NCI-H1092 (cell line): ENCODE results near the gene RSL24D1.

Experiments used
- DNase-seq: peaks from one replicate; lab custom pipeline; 2025; lab: John Stamatoyannopoulos, UW

The RSL24D1 gene

DNA sequence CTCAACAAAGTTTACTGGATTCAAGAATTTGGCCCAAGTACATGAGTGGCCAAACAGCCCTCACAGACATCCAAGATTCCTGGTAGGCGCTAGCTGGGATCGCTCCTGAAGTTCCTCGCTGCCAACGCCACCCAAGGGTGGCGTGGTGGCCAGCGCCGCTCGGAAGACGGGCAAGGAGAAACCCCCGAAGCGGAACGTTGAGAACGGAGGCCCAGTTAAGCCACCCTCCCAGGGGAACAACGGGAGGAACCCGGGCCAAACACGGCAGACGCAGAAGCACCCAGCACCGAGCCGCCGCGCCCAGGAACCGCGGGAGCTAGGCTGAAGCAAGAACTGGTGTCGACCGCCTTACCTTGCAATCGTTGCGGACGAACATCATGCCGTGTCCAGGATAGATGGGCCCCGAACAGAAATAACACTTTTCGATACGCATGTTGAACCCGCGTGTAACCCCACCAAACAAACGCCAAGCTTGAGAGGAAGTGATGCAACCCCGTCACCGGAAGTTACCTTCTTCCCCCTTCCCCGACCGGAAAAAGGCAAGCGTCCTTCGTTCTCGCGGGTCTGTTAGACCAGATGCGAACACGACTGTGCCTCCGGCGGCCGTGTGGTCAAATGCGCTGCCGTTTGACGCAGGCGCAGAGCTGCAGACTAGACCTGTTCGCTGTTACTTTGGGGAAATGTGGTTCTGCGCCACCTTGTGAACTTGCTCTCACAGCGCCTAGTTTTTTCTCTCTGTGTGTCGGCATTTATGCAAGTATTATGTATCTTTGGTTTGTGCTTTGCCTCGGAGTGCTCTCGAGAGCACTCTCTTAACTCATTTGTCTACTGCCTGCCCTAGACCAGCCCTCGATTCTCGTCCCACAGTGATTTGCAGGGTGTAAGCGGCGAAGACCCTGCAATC is at the start of gene RSL24D1:
Gene RSL24D1 (minus strand): TSS at position 484 of the 904 bp plus-strand sequence. CDS start 51 bp downstream, at position 433.
- peak; percentile 93 for DNase-seq

DNA sequence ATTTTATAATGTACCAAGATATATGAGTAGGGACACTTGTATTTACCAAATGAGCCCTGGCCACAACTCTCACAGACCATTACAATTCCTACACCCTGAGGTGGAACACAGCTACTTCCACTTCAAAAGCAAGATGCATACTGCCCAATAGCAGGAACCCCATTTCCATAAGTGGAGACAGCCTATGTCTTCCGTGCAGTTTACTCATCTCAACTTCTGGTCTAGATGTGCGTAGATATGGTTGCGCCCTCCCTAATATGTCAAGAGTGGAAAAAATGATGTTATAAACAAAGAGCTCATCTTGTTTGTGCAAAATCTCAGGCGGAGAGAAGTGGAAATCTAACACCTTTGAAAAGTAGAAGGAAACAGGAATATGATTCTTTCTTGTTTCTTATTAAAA is 48.3 kb upstream of the RSL24D1 start:
- no peak for DNase-seq

DNA sequence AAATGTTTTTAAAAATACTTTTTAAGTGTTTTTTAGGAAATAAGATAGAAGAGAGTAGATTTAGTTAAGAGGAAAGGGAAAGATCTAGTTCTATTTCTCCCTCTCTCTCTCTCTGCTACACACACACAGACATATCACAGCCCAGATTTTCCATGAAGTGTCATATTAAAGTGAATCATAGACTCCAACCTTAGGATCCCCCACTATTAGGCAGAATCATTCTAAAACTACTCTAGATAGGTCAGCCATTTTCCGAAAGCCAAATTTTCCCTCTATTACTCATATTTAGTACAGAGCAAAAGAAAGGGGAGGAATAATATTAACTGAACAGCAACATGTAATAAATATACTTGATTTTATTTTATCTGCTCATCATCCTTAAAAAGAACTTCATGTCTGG is 45.1 kb upstream of the RSL24D1 start:
- no peak for DNase-seq

DNA sequence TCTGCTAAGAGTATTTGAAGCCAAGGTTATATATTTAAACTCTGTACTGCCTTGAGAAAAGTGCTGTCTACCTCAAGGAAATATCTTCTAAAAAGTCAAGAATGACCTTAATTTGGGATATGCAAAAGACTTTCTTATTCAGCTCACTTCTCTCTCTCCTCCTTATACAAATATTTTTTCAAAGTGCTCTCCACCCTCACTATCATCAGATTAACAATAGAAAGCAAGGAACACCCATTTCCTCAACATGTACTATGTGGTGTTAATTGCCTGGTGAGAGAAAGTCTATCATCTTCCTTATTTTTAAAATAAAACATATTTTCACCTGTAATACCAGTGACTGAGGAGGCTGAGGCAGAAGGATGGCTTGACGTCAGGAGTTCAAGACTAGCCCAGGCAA is 44.4 kb upstream of the RSL24D1 start:
- DNase-seq, result no peak

DNA sequence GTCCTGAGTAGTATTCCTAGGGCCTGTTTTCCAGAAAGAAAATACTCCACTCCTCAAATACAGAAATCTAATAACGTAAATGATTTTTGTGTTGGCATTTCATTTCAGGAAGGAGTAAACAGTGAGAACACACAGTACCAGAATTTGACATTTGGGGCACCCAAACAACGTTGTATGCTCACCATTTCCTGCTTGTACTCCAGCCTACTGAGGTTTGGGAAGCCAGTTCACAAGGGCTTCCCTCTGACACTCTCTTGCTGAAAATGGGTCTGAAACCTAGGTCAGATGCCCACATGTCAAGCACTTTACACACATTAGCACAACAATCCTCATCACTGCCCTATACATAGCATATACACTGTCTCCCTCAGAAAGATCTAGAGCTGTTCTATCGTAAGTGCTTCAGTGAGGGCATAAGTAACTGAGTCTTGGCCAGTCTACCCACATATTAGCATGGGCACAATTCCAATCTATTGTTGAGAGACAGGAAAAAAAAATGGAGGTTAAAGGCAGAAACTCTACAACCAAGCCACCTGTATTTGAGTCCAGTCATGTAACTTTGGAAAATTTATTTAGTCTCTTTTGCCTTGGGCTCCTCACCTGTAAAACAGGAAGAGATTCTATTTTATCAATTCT is 43.5 kb upstream of the RSL24D1 start:
- no peak for DNase-seq

DNA sequence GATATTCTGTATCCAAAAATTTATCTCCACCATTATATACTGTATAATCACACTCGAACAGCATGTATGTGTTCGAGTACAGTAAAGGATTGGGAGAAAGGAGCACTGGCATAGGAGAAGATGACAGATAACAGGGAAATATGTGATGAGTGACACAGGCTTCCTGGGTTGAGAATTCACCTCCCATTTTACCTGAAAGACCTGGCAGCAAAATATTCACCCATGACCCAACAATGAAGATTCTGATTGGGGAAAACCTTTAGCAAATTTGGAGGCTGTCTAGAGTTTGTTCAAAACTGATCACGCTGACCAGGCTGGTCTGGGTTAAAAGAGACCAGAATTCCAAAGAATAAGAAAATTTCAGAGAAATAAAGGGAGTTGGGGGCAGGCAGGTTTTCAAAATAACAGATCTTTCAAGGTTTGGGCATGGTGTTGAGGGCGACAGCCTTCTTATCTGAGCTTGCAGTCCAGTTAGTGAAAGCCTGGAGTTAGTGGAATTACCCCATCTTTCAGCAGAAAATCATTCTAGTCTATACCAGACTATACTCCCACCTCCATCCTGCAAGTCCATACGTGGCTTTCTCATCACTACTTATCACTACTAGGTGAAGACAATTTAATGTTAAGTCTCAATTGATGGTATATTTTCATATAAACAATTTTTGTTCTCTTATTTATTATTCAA is 42.8 kb upstream of the RSL24D1 start:
- no peak for DNase-seq

DNA sequence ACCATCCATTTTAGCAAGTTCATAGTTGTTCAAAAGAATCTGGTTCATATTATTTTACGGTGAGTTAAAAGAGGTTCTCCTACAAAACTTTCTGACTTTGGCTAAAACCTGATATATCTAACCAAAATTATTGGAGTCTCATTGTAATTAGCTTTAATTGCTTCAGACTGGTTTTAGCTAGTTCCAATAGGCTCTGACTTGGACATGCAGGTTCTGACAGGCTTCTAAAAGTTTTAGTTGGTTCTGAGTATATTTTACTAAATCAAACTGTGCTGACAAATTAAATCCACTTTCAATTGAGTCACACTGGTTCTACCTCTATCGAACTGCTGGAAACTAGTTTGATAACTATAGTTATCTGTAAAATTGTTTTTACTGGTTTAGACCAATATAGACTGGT is 42.1 kb upstream of the RSL24D1 start:
- DNase-seq, result no peak

DNA sequence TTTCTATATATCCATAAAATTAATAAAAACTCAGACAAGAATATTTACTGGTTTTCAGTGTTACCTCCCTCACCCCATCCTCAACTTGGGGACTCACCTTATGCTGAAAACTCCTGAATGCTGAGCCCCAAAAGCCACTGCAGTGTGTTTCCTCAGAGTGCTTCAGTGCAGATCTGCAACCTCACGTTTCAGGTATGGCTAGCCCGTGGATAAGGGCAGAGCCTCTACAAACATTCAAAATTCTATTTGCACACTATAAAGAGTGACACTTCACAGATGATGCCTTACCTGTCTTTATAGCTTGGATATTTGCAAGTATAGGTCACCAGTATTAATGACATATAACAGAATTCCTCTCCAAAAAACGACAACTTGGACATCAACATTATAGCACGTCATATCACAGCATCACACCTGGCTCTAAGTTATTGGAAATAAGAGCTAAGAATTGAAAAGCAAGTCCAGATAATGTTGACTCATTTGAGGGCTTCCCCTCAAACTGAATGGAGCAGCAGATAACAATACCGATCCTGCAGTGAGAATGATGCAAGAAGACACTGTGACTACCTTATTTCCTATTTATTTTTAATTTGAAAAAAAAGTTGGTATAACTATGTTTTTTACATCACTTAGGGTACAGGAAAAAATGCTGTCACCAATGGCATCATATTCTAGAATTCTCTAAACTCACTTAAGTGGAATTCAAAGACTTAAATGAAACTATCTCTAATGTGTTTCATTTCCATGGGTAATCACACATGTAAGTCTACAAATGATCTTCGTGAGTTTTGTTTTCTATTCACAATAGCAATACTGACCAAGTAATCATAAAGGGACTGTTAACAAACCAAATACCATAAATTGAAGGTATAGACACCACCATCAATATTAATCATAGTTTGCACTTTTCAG is 40.7 kb upstream of the RSL24D1 start:
- DNase-seq, result no peak

DNA sequence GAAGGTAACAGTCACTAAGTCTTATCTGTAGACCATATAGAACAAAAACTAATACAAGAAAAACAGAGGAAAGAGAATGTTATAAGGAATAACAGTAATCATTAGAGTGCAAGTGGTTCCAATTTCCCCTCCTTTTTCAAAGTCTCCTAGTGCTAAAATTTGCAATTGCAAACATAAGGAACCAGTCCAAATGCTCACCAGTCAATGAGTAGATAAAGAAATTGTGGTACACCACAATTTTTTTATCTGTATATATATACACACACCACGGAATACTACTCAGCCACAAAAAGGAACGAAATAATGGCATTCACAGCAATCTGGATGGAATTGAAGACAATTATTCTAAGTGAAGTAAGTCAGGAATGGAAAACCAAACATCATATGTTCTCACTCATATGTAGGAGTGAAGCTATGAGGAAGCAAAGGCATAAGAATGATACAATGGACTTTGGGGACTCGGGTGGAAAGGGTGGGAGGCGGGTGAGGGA is 38.9 kb upstream of the RSL24D1 start:
- DNase-seq, result no peak

DNA sequence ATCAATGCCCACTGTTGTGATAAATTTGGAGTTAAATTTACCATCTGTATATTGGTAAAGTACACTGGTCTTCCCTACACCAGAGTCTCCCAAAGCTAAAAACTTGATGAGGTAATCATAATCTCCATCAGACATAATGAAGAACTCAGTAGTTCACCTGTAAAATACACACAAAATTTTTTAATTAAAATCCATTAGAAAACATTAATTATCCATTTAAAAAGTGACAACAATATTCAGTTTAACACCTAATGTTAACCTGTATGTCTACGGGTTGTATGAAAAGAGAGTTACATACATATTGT is 38.0 kb upstream of the RSL24D1 start:
- no peak for DNase-seq

DNA sequence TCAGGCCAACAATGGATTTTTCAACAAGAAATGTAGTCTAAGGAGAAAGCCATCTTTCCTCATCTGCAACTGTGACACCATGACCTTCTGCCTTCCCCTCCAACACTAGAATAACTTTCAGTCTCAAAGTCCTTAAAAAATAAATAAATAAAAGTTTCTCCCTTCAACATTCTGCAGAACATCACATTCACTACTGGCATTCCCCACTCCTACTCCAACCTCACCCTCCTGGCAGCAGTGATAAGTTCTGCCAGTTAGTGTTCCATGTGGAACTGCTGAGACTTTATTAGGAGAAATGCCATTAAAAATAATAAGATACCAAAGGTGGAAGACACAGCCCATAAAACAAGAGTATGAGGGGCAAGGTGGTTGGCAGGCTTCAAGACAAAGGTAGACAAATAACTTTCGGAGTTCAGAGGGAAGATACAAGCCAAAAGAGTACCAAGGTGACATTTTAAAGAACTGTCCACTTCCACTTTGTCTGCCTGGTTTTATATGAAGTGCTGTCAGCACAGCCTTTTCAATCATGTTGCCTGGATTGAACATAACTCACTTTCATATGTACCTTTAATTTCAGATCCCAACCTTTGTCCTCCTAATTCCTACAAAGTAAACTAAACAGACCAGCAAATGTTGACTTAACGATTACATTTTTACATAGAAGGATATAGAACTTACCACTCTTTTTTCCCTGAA is 37.5 kb upstream of the RSL24D1 start:
- DNase-seq, result no peak

DNA sequence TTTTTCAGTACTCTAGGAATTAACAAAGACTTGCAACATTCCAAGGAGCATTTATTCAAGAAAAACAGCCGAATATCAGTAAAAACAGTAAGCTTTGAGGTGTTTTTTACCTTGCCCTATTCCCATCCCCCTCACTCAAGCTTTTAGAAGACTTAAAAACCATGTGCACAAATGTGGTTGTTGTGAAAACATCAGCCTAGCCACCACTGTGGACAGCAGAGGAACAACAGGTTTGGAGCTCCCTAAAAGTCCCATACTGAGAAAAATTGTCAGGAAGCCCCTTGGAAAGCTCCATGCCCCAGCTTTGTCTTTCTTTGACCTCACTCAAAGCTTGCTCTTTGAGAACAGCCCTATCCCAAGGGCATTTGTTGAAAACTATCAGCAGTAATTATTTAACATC is 34.7 kb upstream of the RSL24D1 start:
- DNase-seq, result no peak

DNA sequence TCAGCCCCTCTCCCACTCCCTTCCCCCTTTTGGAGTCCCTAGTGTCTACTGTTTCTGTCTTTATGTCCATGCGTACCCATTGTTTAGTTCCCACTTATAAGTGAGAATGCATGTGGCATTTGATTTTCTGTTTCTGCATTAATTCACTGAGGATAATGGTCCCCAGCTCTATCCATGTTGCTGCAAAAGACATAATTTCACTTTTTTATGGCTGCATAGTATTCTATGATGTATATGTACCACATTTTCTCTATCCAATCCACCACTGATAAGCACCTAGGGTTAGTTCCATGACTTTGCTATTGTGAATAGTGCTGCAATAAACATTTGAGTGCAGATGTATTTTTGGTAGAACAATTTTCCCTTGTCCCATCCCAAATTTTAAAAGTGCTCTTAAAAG is 34.2 kb upstream of the RSL24D1 start:
- no peak for DNase-seq

DNA sequence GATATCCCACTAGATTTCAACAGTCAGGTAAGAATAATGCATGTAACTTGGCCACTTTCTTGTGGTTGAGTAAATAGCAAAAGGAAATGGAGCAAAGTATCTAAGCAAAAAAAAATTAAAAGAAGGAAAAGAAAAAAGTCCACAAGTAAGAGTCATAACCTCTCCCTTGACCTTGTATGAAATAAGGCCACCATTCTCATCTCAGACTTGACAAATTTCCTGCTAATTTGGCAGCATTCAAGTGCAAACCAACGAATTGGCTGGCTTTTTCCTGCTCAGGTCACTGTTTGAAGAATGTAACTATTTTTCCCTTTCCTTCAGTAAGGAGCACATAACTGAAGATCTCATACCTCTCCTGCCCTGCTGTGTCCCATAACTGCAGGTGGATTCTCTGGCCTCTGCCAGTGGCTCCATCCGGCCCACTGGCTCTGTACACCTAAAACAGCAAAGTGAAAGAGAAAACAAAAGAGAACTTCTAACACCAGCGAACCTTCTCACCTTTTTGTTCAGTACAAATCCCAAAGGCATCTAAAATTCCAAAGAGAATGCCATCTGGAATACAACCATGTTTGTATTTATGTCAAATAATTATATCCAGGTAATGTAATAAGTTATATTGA is 33.4 kb upstream of the RSL24D1 start:
- DNase-seq, result no peak

DNA sequence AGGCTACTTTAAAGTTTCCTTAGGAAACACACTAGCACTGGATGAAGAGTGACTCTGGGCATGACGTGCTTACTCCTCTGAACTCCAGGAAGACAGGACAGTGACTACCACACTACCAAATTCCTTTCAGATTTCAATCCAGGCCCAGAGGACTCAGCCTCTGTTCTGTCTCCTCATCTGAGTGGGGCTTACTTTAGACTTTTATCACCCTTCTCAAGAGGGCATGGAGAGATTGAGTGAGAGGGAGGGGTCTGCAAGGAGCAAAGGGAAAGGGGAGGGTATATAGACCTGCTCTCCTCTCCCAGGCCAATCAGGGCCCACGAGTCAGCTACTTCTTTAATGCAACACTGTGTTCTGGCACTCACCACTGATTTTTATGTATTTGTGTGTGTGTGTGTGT is 29.4 kb upstream of the RSL24D1 start:
- DNase-seq, result no peak

DNA sequence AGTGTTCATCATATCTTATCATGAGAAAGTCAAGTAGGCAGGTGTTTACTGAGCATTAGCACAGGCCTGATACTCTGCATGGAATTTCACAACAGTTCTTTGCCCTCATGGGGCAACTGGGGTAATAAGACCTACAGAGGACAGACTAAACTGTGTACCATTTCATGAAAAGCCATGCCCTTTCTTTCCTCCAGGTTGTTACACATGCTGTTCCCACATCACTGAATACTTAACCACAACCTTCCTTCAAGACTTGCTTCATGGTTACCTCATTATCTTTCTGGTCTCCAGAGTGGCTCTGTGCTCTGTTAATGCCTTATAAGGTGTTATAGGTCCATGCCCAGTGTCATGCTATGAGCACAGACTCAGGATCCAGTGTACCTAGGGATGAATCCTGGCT is 28.2 kb upstream of the RSL24D1 start:
- DNase-seq, result no peak

DNA sequence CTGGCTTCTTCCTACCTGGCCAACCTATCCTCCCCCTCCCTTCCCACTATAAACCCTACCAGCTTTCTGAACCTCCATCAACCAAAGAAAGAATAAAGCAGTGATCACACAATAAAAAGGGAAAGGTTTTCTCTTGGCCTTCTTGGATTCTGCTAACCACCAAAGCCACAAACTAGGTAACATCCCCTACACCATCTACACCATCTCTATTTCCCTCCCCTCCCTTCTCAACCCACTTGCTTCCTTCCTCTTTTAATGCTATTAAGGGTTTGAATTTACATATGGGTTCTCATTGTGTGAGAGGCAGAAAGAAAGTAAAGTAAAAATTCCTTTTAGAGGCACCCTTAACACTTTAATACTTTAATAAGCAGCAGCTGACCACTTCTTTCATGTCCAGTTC is 25.8 kb upstream of the RSL24D1 start:
- DNase-seq, result no peak

DNA sequence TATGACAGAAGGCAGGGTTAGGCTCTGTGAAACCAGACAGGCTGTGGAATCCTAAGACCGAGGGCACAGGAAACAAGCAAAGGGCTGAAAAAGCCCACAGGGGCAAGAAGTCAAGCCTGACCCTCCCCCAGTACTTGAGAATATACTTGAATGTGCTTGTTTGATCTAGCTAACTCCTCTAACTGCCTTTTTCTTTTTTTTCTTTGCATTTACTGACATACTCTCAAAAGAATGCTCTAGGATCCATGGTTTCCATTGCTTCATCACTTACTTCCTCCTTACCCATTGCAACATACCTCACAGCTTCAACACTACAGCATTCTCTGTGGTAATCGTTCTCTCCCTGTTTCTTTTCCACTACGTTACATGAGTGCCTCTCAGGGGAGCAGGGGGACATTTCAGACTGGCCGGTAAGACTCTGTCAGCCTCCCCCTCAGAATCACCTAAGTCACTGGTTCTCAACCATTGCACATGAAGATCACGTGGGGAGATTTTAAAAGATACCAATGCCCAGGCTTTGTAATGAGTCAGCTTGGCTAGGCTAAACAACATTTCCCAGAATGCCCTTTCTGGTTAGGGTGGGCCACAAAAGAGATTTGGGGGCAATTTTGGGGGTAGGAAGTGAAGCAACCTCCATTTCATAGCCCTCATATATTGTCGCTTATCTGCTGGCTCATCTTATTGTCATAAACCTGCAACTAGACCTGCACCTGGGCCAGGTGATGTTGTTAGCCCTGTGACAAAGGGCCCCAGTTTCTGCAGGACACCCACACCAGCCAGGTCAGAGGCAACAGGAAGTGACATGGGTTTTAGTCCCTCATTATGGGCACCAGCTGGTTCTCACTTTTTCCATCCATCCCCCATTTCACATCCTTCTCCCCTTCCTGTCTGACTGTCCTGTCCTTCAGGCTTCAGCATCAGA is 24.6 kb upstream of the RSL24D1 start:
- DNase-seq, result no peak

DNA sequence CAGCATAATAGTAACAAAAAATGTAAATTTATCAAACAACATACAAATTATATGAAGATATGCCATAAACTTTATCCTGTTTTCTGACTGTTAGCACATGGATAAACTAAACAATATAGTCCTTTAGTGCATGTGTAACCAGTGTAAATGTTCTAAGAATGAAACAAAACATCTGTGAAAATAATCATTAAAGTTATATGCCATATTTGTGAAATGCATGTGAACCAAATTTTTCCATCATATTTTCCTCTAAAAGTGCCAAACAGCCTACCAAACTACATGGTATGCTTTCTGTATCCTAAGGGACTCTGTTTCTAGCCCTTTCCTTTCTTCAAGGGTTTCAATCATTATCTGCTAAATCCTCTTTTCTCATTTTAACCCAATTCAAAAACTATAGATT is 23.9 kb upstream of the RSL24D1 start:
- DNase-seq, result no peak

DNA sequence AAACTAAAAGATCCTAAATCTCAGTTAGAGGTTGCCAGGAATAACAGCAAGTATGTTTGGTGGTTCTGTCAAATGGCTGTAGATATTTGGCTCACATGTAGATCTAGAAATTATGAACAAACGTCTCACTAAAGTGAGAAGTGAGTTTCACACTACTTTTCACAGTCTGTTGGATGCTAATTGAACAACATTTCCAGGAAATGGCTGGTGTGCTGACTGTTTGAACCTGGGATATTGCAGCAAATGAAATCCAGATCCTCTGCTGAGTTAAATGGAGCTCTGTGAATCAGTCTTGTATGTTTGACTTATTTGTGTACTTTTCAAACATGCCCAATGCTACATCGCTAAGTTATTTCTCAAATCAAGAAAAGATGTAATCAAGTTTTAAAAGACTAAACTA is 21.3 kb upstream of the RSL24D1 start:
- DNase-seq, result no peak
